Spleen (tissue), 11 donors: ENCODE measurements around the gene ARHGAP22. TPM values are rescaled to one million over a fixed set of nuclear protein-coding genes. Genes with fewer than 3 reads are reported as not detected.
A peak's percentile ranks its signal among the peaks of the same experiment; 100 is the strongest.

Source experiments
- DNase-seq: peaks from one replicate; pipeline ENCODE4 v3.0.0-alpha.2; 2020
- H3K27ac ChIP-seq, 8 donors: fragments of 200-600 bp; sonication (generic) in 7 of 8; 1 replicate in 4 of 8; 2 replicates in 4 of 8; pipeline versions ENCODE4 v1.5.0 to v1.8.0; 2016 to 2021; ENCODE audit warnings: inconsistent platforms in 4 of 8, mild to moderate bottlenecking in 4 of 8, moderate library complexity in 1 of 8
- H3K27me3 ChIP-seq, 7 donors: fragments of 200-600 bp; sonication (generic) in 6 of 7; replicated peaks in 1 of 7; 1 replicate in 4 of 7; 2 replicates in 3 of 7; pipeline versions ENCODE4 v1.5.0 to v1.8.0; 2016 to 2021; ENCODE audit warnings: inconsistent platforms in 3 of 7, mild to moderate bottlenecking in 1 of 7
- H3K36me3 ChIP-seq, 6 donors: fragments of 200-600 bp; sonication (generic) in 5 of 6; 1 replicate in 4 of 6; 2 replicates in 2 of 6; pipeline versions ENCODE4 v1.5.0 to v1.8.0; 2016 to 2021; ENCODE audit warnings: inconsistent platforms in 2 of 6
- H3K4me1 ChIP-seq, 6 donors: fragments of 200-600 bp; sonication (generic) in 5 of 6; 1 replicate in 3 of 6; 2 replicates in 3 of 6; pipeline versions ENCODE4 v1.5.0 to v1.8.0; 2016 to 2021; ENCODE audit warnings: inconsistent platforms in 3 of 6
- H3K4me3 ChIP-seq, 8 donors: fragments of 200-600 bp; sonication (generic) in 7 of 8; 1 replicate in 4 of 8; 2 replicates in 4 of 8; pipeline versions ENCODE4 v1.5.0 to v1.8.0; 2016 to 2021; ENCODE audit warnings: inconsistent platforms in 4 of 8, mild to moderate bottlenecking in 4 of 8, moderate library complexity in 2 of 8
- H3K9me3 ChIP-seq, 8 donors: fragments of 200-600 bp; sonication (generic) in 7 of 8; 1 replicate in 4 of 8; 2 replicates in 4 of 8; pipeline versions ENCODE4 v1.5.0 to v1.8.0; 2016 to 2021; ENCODE audit warnings: inconsistent platforms in 4 of 8
- POLR2A ChIP-seq, 3 donors: fragments of 450-650 bp; IDR thresholded peaks; one replicate each; pipeline ENCODE4 v1.5.1; 2017; ENCODE audit warnings: antibody characterized with exemption in 3 of 3, mild to moderate bottlenecking in 1 of 3
- POLR2AphosphoS5 ChIP-seq, 3 donors: sonication (generic); formaldehyde crosslinking; IDR thresholded peaks; one replicate each; pipeline ENCODE4 v1.5.1; 2017; ENCODE audit warnings: antibody characterized with exemption in 3 of 3
- WGBS, 5 donors: extraction: QIAGEN DNeasy Blood & Tissue Kit in 3 of 5; methylation state at CpG; one replicate each; pipeline versions ENCODE4 v1.1.5 to v1.1.7; 2013 to 2018; 5-methylcytosine and 5-hydroxymethylcytosine counted together
- intact Hi-C: fragments of 100-400 bp; cut with DNase I; formaldehyde crosslinking; loops from one replicate; pipeline ENCODE4 v1.15.0; 2023; ENCODE audit warnings: low total_unique reads
- polyA plus RNA-seq, 3 donors: library from polyadenylated mRNA; stranded (reverse); fragments of 200-250 nt; gene quantifications; one replicate each; pipeline ENCODE4 v1.2.1, GENCODE V29; 2013
- total RNA-seq, 7 donors: library from RNA; depleted of rRNA in 3 of 7; stranded (reverse); fragments of >200 nt in 3 of 7; fragmentation: NEBNext Ultra II Directional in 4 of 7; extraction: Animal tissue kit (Norgen Biotek cat#: 25700) in 4 of 7; gene quantifications; one replicate each; pipeline versions ENCODE4 v1.1.0 to v1.2.1, GENCODE V29; 2016 to 2021
- TF ChIP-seq, protein P1 (sequence below), 11 experiments: fragments of 200-600 bp in 7 of 11; fragments of 450-650 bp in 4 of 11; sonication (generic) in 4 of 11; IDR thresholded peaks in 8 of 11; conservative IDR thresholded peaks in 3 of 11; 1 replicate in 7 of 11; 2 replicates in 4 of 11; pipeline versions ENCODE4 v1.4.0 to v1.8.0; 2016 to 2021; ENCODE audit warnings: antibody characterized with exemption in 11 of 11, inconsistent platforms in 4 of 11, mild to moderate bottlenecking in 1 of 11
- donor health status: healthy with polysubstance abuse.
- donor health status: DM: no; HTN: no; CAD: no; lungs with moderate emphysema.
- donor health status: DM: no; HTN: no; CAD: no.
- donor health status: Bipolar disorder and iron deficiency.
- donor health status: healthy.
- donor health status: DM: no; HTN: no; CAD: no.
- donor health status: DM: yes; HTN: yes; CAD: no.

ARHGAP22 gene
- total and polyA plus RNA-seq, 10 donors, result 0.56 to 7.5 (median 3.2) TPM

- H3K27me3 ChIP-seq, result peaks cover 0 to 21% (median 0%) of the 10 kb centered on the region in 7 donors
- WGBS, 5 donors, result 46 to 69% (median 62%) methylated on average over 3 to 5 of the region's 5 CpGs
- no peaks in the 10 kb centered on the region for H3K9me3 ChIP-seq
- peak; percentile 56 for DNase-seq
- H3K4me1 ChIP-seq, result peaks cover 0 to 16% (median 12%) of the 10 kb centered on the region in 6 donors
- no peak for TF ChIP-seq POLR2AphosphoS5 (IDR thresholded peaks at IDR 0.05)
- TF ChIP-seq POLR2A (IDR thresholded peaks at IDR 0.05), result no peak
- TF ChIP-seq, protein P1, sequence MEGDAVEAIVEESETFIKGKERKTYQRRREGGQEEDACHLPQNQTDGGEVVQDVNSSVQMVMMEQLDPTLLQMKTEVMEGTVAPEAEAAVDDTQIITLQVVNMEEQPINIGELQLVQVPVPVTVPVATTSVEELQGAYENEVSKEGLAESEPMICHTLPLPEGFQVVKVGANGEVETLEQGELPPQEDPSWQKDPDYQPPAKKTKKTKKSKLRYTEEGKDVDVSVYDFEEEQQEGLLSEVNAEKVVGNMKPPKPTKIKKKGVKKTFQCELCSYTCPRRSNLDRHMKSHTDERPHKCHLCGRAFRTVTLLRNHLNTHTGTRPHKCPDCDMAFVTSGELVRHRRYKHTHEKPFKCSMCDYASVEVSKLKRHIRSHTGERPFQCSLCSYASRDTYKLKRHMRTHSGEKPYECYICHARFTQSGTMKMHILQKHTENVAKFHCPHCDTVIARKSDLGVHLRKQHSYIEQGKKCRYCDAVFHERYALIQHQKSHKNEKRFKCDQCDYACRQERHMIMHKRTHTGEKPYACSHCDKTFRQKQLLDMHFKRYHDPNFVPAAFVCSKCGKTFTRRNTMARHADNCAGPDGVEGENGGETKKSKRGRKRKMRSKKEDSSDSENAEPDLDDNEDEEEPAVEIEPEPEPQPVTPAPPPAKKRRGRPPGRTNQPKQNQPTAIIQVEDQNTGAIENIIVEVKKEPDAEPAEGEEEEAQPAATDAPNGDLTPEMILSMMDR (IDR thresholded peaks at IDR 0.05 in 8 of 11, conservative IDR thresholded peaks at IDR 0.05 in 3 of 11), result no peak
- no peak overlapping the region for H3K4me3 ChIP-seq
- no peak overlapping the region for H3K27ac ChIP-seq
- intact Hi-C loops, result no loop called here
- no peaks in the 10 kb centered on the region for H3K36me3 ChIP-seq
Measured at GRCh38 chr10:48457949-48458661, 146.8 kb downstream of the ARHGAP22 start.

- Histone ChIP-seq H3K27me3 (peaks cover 0 to 21% (median 0%) of the 10 kb centered on the region in 7 donors), H3K4me1 (peaks cover 0 to 16% (median 12%) of the 10 kb centered on the region in 6 donors), H3K9me3 (no peaks in the 10 kb centered on the region), H3K27ac (no peak overlapping the region), H3K4me3 (peak overlapping the region in 1 of 8 donors; percentile 35), H3K36me3 (no peaks in the 10 kb centered on the region)
- peak; percentile 71 for DNase-seq
- TF ChIP-seq, protein P1 (IDR thresholded peaks at IDR 0.05 in 8 of 11, conservative IDR thresholded peaks at IDR 0.05 in 3 of 11), result no peak
- whole genome bisulfite sequencing, 5 donors, result 43 to 51% (median 48%) methylated on average over 20 to 24 of the region's 24 CpGs
- intact Hi-C loops, result no loop called here
Measured at GRCh38 chr10:48456808-48457761, 147.8 kb downstream of the ARHGAP22 start.

DNA sequence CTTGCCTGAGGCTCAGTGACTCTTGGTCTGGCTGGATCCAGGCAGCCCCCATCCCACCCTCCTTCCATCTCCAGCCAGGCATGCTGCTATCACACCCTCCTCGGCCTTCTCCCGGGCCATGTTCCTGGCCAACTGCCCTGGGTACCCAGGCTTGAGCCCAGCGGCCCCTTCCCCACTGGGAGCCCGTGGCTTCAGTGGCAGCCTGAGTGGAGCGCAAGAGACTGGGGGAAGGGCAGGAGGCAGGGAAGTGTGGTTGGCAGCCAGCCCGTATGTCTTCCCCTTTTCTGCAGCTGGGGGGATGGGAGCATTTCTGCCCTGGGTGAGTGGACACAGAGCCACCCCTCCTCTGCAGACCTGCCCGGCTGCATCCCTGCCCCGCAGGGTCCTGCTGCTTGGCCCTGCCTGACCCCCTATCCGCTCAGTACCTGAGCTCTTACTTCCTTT, 148.5 kb downstream of the ARHGAP22 start:
- WGBS, 5 donors, result 3 to 11% (median 6%) methylated on average over 5 to 9 of the region's 9 CpGs
- Histone ChIP-seq H3K9me3 (no peaks in the 10 kb centered on the region), H3K4me3 (peak overlapping the region in 1 of 8 donors; percentile 35), H3K4me1 (peaks cover 0 to 16% (median 12%) of the 10 kb centered on the region in 6 donors), H3K36me3 (no peaks in the 10 kb centered on the region), H3K27ac (no peak overlapping the region), H3K27me3 (peaks cover 0 to 21% (median 0%) of the 10 kb centered on the region in 7 donors)
- TF ChIP-seq, protein P1 (IDR thresholded peaks at IDR 0.05 in 8 of 11, conservative IDR thresholded peaks at IDR 0.05 in 3 of 11), result no peak
- TF ChIP-seq POLR2A (IDR thresholded peaks at IDR 0.05) (no peak), POLR2AphosphoS5 (IDR thresholded peaks at IDR 0.05) (peak; percentile 26 to 68 (median 54))
- intact Hi-C loops, result no loop called here
- peak; percentile 87 for DNase-seq
